Esophagus muscularis mucosa (tissue), 4 donors: ENCODE measurements around the gene IL21R. TPM values are rescaled to one million over a fixed set of nuclear protein-coding genes. Genes with fewer than 3 reads are reported as not detected.
"Not testable (repeated sequence)": the region's sequence is repeated elsewhere in the genome, so short reads cannot be mapped to it uniquely, and the experiment has no call there.

Experiments
- DNase-seq: peaks from one replicate; pipeline ENCODE4 v3.0.0-alpha.2; 2017; ENCODE audit errors: extremely low spot score
- H3K27ac ChIP-seq, 4 donors: fragments of 200-600 bp; sonication (generic); replicated peaks in 1 of 4; 1 replicate in 3 of 4; 2 replicates in 1 of 4; pipeline ENCODE4 v1.5.1; 2016 to 2019; ENCODE audit warnings: mild to moderate bottlenecking in 1 of 4
- H3K27me3 ChIP-seq, 4 donors: fragments of 200-600 bp; sonication (generic); one replicate each; pipeline versions ENCODE4 v1.5.1 to v1.6.0; 2016 to 2019
- H3K36me3 ChIP-seq, 4 donors: fragments of 200-600 bp; sonication (generic); one replicate each; pipeline ENCODE4 v1.5.1; 2016 to 2019
- H3K4me1 ChIP-seq, 4 donors: fragments of 200-600 bp; sonication (generic); one replicate each; pipeline ENCODE4 v1.5.1; 2016 to 2019
- H3K4me3 ChIP-seq, 4 donors: fragments of 200-600 bp; sonication (generic); 1 replicate in 2 of 4; 2 replicates in 2 of 4; pipeline ENCODE4 v1.5.1; 2016 to 2019; ENCODE audit warnings: mild to moderate bottlenecking in 4 of 4, moderate library complexity in 1 of 4
- H3K9me3 ChIP-seq, 4 donors: fragments of 200-600 bp; sonication (generic); 1 replicate in 3 of 4; 2 replicates in 1 of 4; pipeline ENCODE4 v1.5.1; 2016 to 2019
- EP300 ChIP-seq: sonication (generic); formaldehyde crosslinking; IDR thresholded peaks from one replicate; pipeline ENCODE4 v1.6.1; 2017; ENCODE audit warnings: antibody characterized with exemption
- POLR2A ChIP-seq: fragments of 450-650 bp; IDR thresholded peaks from one replicate; pipeline ENCODE4 v1.6.1; 2017; ENCODE audit warnings: antibody characterized with exemption, moderate library complexity, mild to moderate bottlenecking, low read depth
- POLR2AphosphoS5 ChIP-seq, 2 donors: sonication (generic); formaldehyde crosslinking; IDR thresholded peaks; one replicate each; pipeline ENCODE4 v1.6.1; 2017; ENCODE audit warnings: antibody characterized with exemption in 2 of 2
- WGBS: methylation state at CpG from one replicate; pipeline ENCODE4 v1.1.5; 2018; 5-methylcytosine and 5-hydroxymethylcytosine counted together
- intact Hi-C: fragments of 100-400 bp; cut with DNase I; formaldehyde crosslinking; loops from one replicate; pipeline ENCODE4 v1.15.1; 2023
- total RNA-seq, 4 donors: library from RNA; depleted of rRNA; stranded (reverse); fragments of >200 nt; gene quantifications; one replicate each; pipeline versions ENCODE4 v1.1.0 to v1.2.1, GENCODE V29; 2016
- TF ChIP-seq, protein P1 (sequence below), 3 experiments: fragments of 200-600 bp in 2 of 3; fragments of 450-650 bp in 1 of 3; sonication (generic) in 2 of 3; IDR thresholded peaks; one replicate each; pipeline ENCODE4 v1.5.1; 2017 to 2019; ENCODE audit warnings: antibody characterized with exemption in 3 of 3, mild to moderate bottlenecking in 2 of 3, moderate library complexity in 1 of 3

Gene IL21R
- total RNA-seq, 4 donors from 2014 or later, result under 0.01 to 0.50 (median 0.17) TPM; not detected in 1

DNA sequence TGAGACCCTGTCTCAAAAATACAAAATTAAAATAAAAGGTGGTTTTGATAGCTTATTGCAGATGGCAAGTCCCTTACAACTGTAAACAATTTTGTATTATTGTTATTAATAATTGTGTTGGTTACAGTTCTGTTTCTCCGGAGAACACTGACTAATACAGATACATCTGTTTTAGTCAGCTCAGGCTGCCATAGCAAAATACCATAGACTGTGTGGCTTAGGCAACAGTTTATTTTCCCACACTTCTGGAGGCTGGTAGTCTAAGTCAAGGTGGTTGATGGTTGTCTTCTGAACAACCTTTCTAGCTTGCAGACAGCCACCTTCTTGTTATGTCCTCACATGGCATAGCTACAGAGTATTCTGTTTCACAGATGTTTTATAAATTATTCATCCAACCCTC lies 14.2 kb upstream of the IL21R start:
- no peak overlapping the region for H3K4me3 ChIP-seq
- H3K27me3 ChIP-seq, result peaks cover 0 to 18% (median 1%) of the 10 kb centered on the region in 4 donors
- H3K27ac ChIP-seq, result no peak overlapping the region
- H3K4me1 ChIP-seq, result no peaks in the 10 kb centered on the region
- no peaks in the 10 kb centered on the region for H3K36me3 ChIP-seq
- intact Hi-C loops, result no loop called here
- H3K9me3 ChIP-seq, result peaks cover 0 to 21% (median 19%) of the 10 kb centered on the region in 4 donors
- TF ChIP-seq POLR2A (no peak), POLR2AphosphoS5 (IDR thresholded peaks at IDR 0.05) (no peak), EP300 (no peak)
- WGBS, result 73% methylated on average over 1 of the region's 1 CpG
- no peak for DNase-seq

DNA sequence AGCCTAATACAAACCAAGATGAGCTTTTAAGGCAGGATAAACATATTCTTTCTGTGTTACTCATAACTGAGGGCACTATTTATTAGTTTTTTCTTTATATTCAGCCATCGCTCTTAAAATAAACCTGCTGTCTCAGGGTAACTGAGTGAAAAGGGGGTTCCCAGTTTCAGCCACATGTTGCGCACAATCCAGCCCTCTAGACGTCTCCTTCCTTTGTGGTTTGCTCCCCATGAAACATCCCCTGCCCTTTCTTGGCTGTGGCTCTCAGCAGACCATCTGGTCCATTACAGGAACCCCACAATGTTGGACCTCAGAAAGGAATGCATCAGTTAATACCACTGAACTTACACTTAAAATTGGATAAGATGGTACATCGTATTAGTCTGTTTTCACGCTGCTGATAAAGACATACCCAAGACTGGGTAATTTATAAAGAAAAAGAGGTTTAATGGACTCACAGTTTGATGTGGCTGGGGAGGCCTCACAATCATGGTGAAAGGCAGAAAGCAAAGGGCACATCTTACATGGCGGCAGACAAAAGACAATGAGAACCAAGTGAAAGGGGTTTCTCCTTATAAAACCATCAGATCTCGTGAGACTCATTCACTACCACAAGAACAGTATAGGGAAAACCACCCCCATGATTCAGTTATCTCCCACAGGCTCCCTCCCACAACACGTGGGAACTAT lies 12.6 kb upstream of the IL21R start:
- TF ChIP-seq, protein P1, sequence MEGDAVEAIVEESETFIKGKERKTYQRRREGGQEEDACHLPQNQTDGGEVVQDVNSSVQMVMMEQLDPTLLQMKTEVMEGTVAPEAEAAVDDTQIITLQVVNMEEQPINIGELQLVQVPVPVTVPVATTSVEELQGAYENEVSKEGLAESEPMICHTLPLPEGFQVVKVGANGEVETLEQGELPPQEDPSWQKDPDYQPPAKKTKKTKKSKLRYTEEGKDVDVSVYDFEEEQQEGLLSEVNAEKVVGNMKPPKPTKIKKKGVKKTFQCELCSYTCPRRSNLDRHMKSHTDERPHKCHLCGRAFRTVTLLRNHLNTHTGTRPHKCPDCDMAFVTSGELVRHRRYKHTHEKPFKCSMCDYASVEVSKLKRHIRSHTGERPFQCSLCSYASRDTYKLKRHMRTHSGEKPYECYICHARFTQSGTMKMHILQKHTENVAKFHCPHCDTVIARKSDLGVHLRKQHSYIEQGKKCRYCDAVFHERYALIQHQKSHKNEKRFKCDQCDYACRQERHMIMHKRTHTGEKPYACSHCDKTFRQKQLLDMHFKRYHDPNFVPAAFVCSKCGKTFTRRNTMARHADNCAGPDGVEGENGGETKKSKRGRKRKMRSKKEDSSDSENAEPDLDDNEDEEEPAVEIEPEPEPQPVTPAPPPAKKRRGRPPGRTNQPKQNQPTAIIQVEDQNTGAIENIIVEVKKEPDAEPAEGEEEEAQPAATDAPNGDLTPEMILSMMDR (IDR thresholded peaks at IDR 0.05), result no peak
- TF ChIP-seq POLR2AphosphoS5 (IDR thresholded peaks at IDR 0.05), result no peak
- no peak for TF ChIP-seq EP300
- no peak for TF ChIP-seq POLR2A
- WGBS, result 78% methylated on average over 8 of the region's 8 CpGs
- H3K27ac ChIP-seq, result no peak overlapping the region
- no peak for DNase-seq
- no peak overlapping the region for H3K4me3 ChIP-seq
- H3K36me3 ChIP-seq, result no peaks in the 10 kb centered on the region
- peaks cover 0 to 24% (median 14%) of the 10 kb centered on the region in 4 donors for H3K9me3 ChIP-seq
- H3K27me3 ChIP-seq, result peaks cover 0 to 18% (median 1%) of the 10 kb centered on the region in 4 donors
- intact Hi-C loops, result no loop called here
- H3K4me1 ChIP-seq, result no peaks in the 10 kb centered on the region

DNA sequence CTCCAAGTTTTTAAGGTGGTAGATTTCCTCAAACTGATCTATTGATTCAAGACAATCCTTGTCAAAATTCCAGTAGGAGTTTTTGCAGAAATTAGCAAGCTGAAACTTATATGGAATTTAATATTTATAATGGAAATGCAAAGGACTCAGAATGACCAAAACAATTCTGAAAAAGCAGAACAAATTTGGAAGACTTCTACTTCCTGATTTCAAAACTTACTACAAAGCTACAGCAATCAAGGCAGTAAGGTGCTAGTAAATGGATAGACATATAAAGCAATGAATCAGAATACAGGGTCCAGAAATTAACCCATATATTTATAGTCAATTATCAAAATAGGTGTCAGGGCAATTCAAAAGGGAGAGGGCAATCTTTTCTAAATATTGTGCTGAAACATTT lies 11.8 kb upstream of the IL21R start:
- TF ChIP-seq, protein P1 (IDR thresholded peaks at IDR 0.05), result no peak
- TF ChIP-seq EP300 (no peak), POLR2A (no peak), POLR2AphosphoS5 (IDR thresholded peaks at IDR 0.05) (no peak)
- H3K9me3 ChIP-seq, result peaks cover 0 to 25% (median 16%) of the 10 kb centered on the region in 4 donors
- intact Hi-C loops, result no loop called here
- peaks cover 0 to 18% (median 1%) of the 10 kb centered on the region in 4 donors for H3K27me3 ChIP-seq
- no peaks in the 10 kb centered on the region for H3K4me1 ChIP-seq
- H3K27ac ChIP-seq, result no peak overlapping the region
- no peaks in the 10 kb centered on the region for H3K36me3 ChIP-seq
- H3K4me3 ChIP-seq, result no peak overlapping the region
- no peak for DNase-seq

DNA sequence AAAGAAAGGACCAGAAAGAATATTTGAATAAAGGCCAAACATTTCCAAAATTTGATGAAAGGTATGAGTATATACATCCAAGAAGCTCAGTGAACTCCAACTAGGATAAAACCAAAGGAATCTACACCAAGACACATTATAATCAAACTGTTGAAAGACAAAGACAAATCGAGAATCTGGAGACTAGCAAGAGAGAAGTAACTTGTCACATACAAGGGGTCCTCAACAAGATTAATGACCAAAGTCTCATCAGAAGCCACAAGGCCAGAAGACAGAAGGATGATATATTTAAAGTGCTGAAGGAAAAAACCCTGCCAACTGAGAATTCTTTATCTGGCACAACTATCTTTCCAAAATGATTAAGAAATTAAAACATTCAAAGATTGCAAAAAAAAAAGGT lies 9.3 kb upstream of the IL21R start:
- H3K4me3 ChIP-seq, result no peak overlapping the region
- no peak overlapping the region for H3K27ac ChIP-seq
- intact Hi-C loops, result no loop called here
- DNase-seq, result no peak
- H3K4me1 ChIP-seq, result no peaks in the 10 kb centered on the region
- 69% methylated on average over 1 of the region's 1 CpG for WGBS
- peaks cover 0 to 38% (median 21%) of the 10 kb centered on the region in 4 donors for H3K9me3 ChIP-seq
- TF ChIP-seq POLR2A, result no peak
- no peak for TF ChIP-seq EP300
- TF ChIP-seq, protein P1 (IDR thresholded peaks at IDR 0.05), result no peak
- TF ChIP-seq POLR2AphosphoS5 (IDR thresholded peaks at IDR 0.05), result no peak
- H3K27me3 ChIP-seq, result peaks cover 0 to 18% (median 1%) of the 10 kb centered on the region in 4 donors
- H3K36me3 ChIP-seq, result no peaks in the 10 kb centered on the region

DNA sequence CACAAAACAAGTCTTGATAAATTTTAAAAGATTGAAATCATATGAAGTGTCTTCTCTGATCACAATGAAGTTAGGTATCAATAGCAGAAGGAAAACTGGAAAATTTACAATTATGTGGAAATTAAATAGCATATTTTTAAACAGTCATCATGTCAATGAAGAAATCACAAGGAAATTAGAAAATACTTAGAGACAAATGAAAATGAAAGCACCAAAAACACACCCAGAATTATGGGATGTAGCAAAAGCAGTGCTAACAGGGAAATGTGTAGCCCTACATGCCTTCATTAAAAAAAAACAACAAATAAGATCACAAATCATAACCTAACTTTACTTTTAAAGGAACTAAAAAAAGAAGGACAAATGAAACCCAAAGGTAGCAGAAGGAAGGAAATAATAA lies 7.5 kb upstream of the IL21R start:
- H3K4me1 ChIP-seq, result no peaks in the 10 kb centered on the region
- H3K36me3 ChIP-seq, result no peaks in the 10 kb centered on the region
- H3K27ac ChIP-seq, result no peak overlapping the region
- H3K27me3 ChIP-seq, result peaks cover 0 to 6% (median 0%) of the 10 kb centered on the region in 4 donors
- H3K9me3 ChIP-seq, result peaks cover 0 to 38% (median 21%) of the 10 kb centered on the region in 4 donors
- intact Hi-C loops, result no loop called here
- DNase-seq, result no peak
- TF ChIP-seq, protein P1 (IDR thresholded peaks at IDR 0.05), result no peak
- TF ChIP-seq EP300 (no peak), POLR2AphosphoS5 (IDR thresholded peaks at IDR 0.05) (no peak), POLR2A (no peak)
- H3K4me3 ChIP-seq, result no peak overlapping the region

DNA sequence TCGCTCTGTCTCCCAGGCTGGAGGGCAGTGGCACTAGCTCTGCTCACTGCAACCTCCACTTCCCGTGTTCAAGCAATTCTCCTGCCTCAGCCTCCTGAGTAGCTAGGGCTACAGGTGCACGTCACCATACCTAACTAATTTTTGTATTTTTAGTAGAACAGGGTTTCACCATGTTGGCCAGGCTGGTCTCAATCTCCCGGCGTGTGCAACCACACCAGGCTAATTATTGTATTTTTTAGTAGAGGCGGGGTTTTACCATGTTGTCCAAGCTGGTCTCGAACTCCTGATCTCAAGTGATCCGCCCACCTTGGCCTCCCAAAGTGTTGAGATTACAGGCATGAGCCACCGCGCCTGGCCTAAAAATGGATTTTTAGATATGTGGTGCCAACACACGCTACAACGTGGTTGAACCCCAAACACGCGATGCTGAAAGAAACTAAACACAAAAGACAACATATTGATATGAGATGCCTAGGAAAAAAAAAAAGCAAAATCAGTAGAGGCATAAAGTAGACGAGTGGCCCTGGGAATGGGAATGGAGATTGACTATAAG lies 3.6 kb upstream of the IL21R start:
- Histone ChIP-seq H3K9me3 (peaks cover 0 to 21% (median 10%) of the 10 kb centered on the region in 4 donors), H3K27me3 (peaks cover 0 to 11% (median 0%) of the 10 kb centered on the region in 4 donors), H3K4me1 (peaks cover 6 to 22% (median 14%) of the 10 kb centered on the region in 4 donors)
- H3K27ac ChIP-seq, intact Hi-C loops, H3K4me3 ChIP-seq, H3K36me3 ChIP-seq, DNase-seq: not testable (repeated sequence)
- WGBS, result 82% methylated on average over 15 of the region's 15 CpGs
